GM20000 (cell line): ENCODE measurements around the gene TRIM63.

Experiments used
- DNase-seq: peaks from one replicate; pipeline ENCODE4 v3.0.0; 2012; ENCODE audit warnings: low spot score
- CTCF ChIP-seq: IDR thresholded peaks from 2 replicates; pipeline ENCODE4 v1.5.1; 2012; ENCODE audit warnings: mild to moderate bottlenecking, control low read depth; ENCODE audit errors: extremely low read depth, missing control alignments

The TRIM63 gene

DNA sequence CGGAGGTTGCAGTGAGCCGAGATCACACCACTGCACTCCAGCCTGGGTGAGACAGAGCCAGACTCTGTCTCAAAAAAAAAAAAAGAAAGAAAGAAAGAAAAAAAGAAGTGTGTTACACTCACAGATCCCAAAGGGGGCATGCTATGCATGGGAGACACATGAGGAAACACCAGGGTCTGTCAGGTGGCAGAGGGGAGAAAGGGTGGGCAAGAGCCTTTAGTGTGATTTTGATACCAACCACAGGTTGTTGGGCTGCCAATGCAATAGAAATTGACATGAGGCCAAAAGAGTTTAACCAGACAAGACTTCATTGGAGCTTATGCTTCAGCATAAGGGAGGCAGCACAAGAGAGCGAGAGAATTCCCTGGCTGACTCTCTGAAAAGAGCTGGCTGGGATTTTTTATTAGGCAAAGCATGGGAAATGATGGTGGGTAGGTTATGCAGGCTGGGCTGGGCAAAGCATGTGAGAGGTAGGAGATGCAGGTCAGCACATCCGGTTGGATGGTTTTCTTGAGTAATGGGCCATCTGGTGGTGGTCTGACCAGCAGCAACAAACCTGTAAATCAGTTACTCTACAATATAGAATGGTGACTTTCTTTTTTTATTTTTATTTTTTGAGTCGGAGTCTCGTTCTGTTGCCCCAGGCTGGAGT, 57.5 kb downstream of the TRIM63 start:
- DNase-seq = no peak

DNA sequence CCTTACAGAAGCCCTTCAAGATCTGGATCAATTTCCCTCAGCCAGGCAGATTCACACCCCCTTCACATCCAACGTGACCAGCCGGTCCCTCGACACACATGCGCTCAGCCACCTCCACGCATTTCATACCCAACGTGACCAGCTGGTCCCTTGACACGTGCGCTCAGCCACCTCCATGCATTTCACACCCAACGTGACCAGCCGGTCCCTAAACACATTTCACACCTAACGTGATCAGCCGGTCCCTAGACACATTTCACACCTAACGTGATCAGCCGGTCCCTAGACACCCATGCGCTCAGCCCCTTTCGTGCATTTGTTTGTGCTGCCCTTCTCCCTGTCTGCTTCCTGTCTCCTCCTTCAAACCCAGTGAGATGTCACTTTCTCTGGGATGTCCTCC, 60.7 kb downstream of the TRIM63 start:
- no peak for TF ChIP-seq CTCF
- no peak for DNase-seq

More for the DNA sequence above, 57.5 kb downstream of the TRIM63 start:
- TF ChIP-seq CTCF = no peak

DNA sequence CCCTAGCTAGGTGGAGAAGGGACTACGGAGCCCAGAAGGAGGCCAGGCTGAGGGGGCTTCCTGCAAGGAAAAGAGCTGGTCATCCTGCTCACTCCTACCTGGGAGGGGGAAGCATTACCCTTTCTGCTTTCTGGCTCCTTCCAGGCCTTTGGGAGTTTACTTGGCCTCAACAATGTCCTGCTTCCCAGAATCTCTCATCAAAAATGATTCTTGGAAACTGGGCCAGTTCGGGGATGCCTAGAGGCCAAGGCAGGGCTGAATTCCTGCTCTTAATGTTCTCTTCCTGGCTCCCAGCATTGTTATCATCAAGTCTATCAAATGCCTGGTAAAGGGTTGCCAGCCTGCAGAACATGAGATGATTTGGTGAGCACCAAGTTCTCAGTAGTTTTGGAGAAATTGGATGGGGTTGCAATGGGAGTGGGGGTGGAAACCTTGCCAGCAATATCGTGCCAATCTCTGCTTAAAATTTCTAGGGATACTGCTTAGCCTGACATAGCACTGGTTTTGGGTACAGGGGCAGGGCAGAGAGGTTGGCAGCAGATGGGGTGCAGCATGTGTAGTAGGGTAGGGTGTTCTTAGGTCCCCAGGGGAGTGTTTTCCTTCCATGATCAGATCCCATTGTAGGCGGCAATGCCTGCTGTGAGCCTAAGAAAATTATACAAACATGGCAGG, 61.9 kb downstream of the TRIM63 start:
- TF ChIP-seq CTCF = no peak
- DNase-seq = no peak

DNA sequence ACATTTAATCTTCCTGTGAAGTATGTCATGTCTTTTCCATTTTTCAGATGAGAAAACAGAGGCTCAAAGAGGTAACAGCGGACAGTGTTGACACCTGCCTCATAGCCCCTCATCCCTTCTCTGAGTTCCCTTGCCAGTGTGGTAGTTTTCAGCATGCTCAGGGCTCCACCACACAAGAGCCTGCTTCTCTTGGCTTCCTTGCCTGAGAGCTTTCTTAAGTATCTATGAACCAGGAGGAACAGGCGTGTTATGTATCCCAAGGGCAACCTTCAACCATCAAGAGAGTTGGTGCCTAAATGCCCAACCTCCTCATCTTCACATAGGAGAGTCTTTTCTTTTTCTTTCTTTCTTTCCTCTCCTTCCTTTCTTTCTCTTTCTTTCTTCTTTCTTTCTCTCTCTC, 63.7 kb downstream of the TRIM63 start:
- TF ChIP-seq CTCF = no peak

DNA sequence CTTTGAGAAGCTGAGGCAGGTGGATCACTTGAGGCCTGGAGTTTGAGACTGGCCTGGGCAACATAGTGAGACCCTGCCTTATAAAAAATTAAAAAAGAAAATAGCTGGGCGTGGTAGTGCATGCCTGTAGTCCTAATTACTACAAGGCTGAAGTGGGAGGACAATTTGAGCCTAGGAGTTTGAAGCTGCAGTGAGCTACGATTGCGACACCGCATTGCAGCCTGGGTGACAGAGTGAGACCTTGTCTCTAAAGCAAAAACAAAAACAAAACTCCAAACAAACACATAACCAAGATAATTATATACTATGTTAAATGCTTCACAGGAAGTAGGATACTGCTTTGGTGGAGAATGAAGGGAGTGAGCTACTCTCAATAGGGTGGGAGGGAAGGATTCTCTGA, 64.2 kb downstream of the TRIM63 start:
- TF ChIP-seq CTCF = no peak

More for the DNA sequence above, 63.7 kb downstream of the TRIM63 start:
- DNase-seq = no peak

More for the DNA sequence above, 64.2 kb downstream of the TRIM63 start:
- no peak for DNase-seq
